Neuron (in vitro differentiated cells): ENCODE measurements around the gene ULK2.
A peak's percentile ranks its signal among the peaks of the same experiment; 100 is the strongest.
"Not testable (repeated sequence)": the region's sequence is repeated elsewhere in the genome, so short reads cannot be mapped to it uniquely, and the experiment has no call there.

Source experiments
- H2AFZ ChIP-seq: one replicate; pipeline ENCODE4 v1.6.1; 2013; ENCODE audit warnings: low read depth, mild to moderate bottlenecking, inconsistent platforms, low read length, moderate library complexity
- H3K27me3 ChIP-seq: one replicate; pipeline ENCODE4 v1.6.1; 2013; ENCODE audit warnings: low read length; ENCODE audit not compliant: insufficient read depth
- H3K36me3 ChIP-seq: one replicate; pipeline ENCODE4 v1.6.1; 2013; ENCODE audit warnings: low read length; ENCODE audit not compliant: insufficient read depth
- H3K4me1 ChIP-seq: one replicate; pipeline ENCODE4 v1.6.1; 2013; ENCODE audit warnings: low read length; ENCODE audit not compliant: insufficient read depth
- H3K4me3 ChIP-seq: 2 replicates; pipeline ENCODE4 v1.5.1; 2013; ENCODE audit warnings: mild to moderate bottlenecking, low read length, moderate library complexity
- H3K9me3 ChIP-seq: one replicate; pipeline ENCODE4 v1.6.1; 2013; ENCODE audit warnings: low read length

Gene ULK2

DNA sequence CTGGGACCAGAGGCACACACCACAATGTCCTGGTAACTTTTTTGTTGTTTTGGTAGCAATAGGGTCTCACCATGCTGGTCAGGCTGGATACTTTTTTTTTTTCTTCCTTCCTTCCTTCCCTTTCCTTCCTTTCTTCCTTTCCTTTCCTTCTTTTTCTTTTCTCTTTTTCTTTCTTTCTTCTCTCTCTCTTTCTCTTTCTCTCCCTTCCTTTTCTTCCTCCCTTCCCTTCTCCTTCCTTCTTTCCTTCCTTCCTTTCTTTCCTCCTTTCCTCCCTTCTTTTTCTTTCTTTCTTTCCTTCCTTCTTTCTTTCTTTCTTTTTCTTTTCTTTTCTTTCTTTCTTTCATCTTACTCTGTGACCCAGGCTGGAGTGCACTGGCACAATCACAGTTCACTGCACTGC is 18.4 kb upstream of the ULK2 start:
- H3K4me3 ChIP-seq: no peak overlapping the region
- no peaks in the 10 kb centered on the region for H3K9me3 ChIP-seq

DNA sequence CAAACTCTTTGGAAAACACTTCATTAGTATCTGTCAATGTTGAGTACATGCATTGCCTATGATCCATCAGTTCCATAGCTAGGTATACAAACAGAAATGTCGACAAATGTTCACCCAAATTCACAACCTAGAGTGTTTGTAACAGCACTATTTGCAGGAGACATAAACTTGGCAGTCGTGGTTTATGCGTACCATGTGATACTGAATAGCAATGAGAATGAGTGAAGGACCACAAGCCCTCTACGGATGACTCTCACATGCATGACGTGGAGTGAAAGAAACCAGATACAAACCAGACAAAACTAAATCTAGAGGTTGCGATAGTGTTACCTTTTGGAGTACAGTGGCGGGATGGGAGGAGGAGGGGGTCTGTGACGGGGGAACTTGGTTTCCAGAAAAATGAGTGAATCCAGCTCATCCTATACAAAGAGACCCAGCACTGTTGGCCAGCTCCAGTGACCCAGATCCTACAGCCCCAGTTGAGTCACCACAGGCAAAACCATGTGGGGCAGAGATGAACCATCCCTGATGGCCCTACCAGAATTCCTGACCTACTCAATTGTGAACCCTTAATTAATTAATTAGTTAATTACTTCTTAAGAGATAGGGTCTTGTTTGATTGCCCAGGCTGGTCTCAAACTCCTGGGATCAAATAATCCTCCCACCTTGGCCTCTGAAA is 15.9 kb upstream of the ULK2 start:
- Histone ChIP-seq H2AFZ (no peak overlapping the region), H3K36me3 (no peaks in the 10 kb centered on the region), H3K9me3 (no peaks in the 10 kb centered on the region), H3K27me3 (no peaks in the 10 kb centered on the region), H3K4me1 (no peaks in the 10 kb centered on the region), H3K4me3 (no peak overlapping the region)

More for the DNA sequence above, 18.4 kb upstream of the ULK2 start:
- no peak overlapping the region for H2AFZ ChIP-seq
- no peaks in the 10 kb centered on the region for H3K27me3 ChIP-seq
- H3K36me3 ChIP-seq: no peaks in the 10 kb centered on the region
- H3K4me1 ChIP-seq: no peaks in the 10 kb centered on the region

GRCh38 chr17:19880393-19880792 is 12.7 kb upstream of the ULK2 start:
- no peaks in the 10 kb centered on the region for H3K27me3 ChIP-seq
- no peak overlapping the region for H2AFZ ChIP-seq
- no peaks in the 10 kb centered on the region for H3K36me3 ChIP-seq
- H3K4me3 ChIP-seq: no peak overlapping the region
- H3K4me1 ChIP-seq: peaks cover 4% of the 10 kb centered on the region
- no peaks in the 10 kb centered on the region for H3K9me3 ChIP-seq

GRCh38 chr17:19877364-19877945 is 9.7 kb upstream of the ULK2 start:
- Histone ChIP-seq H3K4me3 (no peak overlapping the region), H2AFZ (no peak overlapping the region), H3K27me3 (no peaks in the 10 kb centered on the region), H3K9me3 (no peaks in the 10 kb centered on the region), H3K36me3 (no peaks in the 10 kb centered on the region), H3K4me1 (peaks cover 4% of the 10 kb centered on the region)

DNA sequence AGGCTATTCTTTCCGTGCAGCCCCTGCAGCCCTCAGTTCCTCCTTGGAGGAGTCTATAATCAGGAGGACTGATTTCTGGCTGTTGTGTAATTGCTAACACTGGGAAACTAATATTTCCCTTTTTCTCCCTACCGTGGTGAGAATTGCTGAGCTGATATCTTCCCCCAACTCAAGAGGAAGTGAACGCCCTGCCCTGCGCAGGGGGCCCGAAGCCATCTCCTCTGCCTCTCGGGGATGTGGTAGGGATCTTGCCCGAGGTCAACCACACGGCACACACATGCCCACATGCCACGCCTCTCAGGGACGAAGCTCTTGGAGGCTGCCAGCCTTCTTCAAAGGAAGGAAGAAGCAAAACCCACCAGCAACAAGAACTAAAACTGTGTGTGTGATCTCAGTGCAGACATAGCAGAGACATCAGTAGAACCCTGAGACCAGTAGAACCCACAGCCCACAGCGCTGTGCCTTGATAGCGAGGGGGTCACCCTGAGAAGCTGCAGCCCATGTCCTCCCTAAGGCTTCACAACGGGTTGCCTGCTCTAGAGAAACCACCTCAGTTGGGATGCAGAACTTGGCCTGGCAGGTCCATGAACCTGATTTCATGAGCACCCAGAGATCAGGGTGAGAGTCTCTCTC is 8.9 kb upstream of the ULK2 start:
- no peaks in the 10 kb centered on the region for H3K27me3 ChIP-seq
- H2AFZ ChIP-seq: no peak overlapping the region
- no peak overlapping the region for H3K4me3 ChIP-seq
- H3K36me3 ChIP-seq: no peaks in the 10 kb centered on the region
- no peaks in the 10 kb centered on the region for H3K9me3 ChIP-seq
- peaks cover 4% of the 10 kb centered on the region for H3K4me1 ChIP-seq

- H3K36me3 ChIP-seq: no peaks in the 10 kb centered on the region
- peaks cover 4% of the 10 kb centered on the region for H3K4me1 ChIP-seq
- no peaks in the 10 kb centered on the region for H3K9me3 ChIP-seq
- H3K27me3 ChIP-seq: no peaks in the 10 kb centered on the region
- no peak overlapping the region for H3K4me3 ChIP-seq
- H2AFZ ChIP-seq: no peak overlapping the region
These were observed 6.5 kb upstream of the ULK2 start for GRCh38 chr17:19874256-19874655.

GRCh38 chr17:19873346-19873745 is 5.6 kb upstream of the ULK2 start:
- H3K9me3 ChIP-seq: peaks cover 6% of the 10 kb centered on the region
- H3K4me3 ChIP-seq: no peak overlapping the region
- peaks cover 4% of the 10 kb centered on the region for H3K4me1 ChIP-seq
- H3K36me3 ChIP-seq: no peaks in the 10 kb centered on the region
- no peaks in the 10 kb centered on the region for H3K27me3 ChIP-seq
- H2AFZ ChIP-seq: no peak overlapping the region

DNA sequence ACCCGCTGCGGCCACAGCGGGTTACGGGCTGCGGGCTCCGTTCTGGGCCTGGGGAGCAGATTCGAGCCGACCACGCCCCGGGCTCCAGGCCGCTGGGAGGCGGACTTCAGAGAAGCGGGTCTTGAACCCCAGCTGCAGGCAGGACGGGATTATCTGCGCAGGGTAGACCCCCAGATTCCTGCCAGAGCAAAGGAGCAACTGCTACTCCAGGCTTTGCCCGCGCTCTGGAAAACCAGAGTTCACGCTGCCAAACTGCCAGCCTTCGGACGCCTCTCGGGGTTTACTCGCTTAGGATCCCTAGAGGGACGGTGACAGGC is 301 bp upstream of the ULK2 start:
- H3K4me1 ChIP-seq: peaks cover 3% of the 10 kb centered on the region

DNA sequence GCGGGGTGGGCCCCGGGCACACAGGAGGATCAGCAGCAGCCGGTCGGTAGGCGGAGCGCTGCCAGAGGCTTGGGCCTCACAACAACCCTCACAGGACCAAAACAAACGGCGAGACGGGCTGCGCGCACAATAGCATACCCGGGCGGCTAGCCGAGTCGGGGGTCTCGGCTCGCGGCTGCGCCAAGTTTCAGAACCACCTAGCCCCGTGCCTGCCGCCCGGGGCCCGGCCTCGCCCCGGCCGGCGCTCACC is 732 bp downstream of the ULK2 start:
- H3K36me3 ChIP-seq: no peaks in the 10 kb centered on the region
- peaks cover 8% of the 10 kb centered on the region for H3K9me3 ChIP-seq
- no peaks in the 10 kb centered on the region for H3K27me3 ChIP-seq
- H2AFZ ChIP-seq: peak overlapping the region; percentile 89
- H3K4me1 ChIP-seq: peaks cover 3% of the 10 kb centered on the region
- H3K4me3 ChIP-seq: peak overlapping the region; percentile 64

More for the DNA sequence above, 301 bp upstream of the ULK2 start:
- peak overlapping the region; percentile 89 for H2AFZ ChIP-seq
- H3K36me3 ChIP-seq: no peaks in the 10 kb centered on the region
- peak overlapping the region; percentile 64 for H3K4me3 ChIP-seq
- peaks cover 8% of the 10 kb centered on the region for H3K9me3 ChIP-seq
- H3K27me3 ChIP-seq: no peaks in the 10 kb centered on the region

DNA sequence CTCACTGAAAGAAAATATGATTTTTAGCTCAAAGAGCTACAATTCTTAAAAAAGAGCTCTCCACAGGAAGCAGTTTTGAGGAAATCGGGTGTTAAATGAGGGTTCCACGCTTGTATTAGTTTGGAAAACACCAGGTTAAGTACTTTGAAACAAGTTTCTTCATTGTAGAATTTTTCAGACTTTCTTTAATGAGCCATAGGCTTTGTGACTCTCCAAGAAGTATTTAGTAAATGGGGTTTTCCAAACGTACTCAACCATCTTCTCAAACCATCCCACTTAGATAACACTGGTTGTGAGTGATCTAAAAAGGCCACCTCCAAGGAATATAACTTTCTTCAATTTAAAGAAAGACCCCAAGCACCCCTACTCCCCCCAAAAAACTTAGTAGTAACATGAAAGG is 2.7 kb downstream of the ULK2 start:
- no peaks in the 10 kb centered on the region for H3K27me3 ChIP-seq
- H3K4me1 ChIP-seq: peaks cover 3% of the 10 kb centered on the region
- H3K36me3 ChIP-seq: no peaks in the 10 kb centered on the region
- peaks cover 8% of the 10 kb centered on the region for H3K9me3 ChIP-seq
- no peak overlapping the region for H3K4me3 ChIP-seq
- no peak overlapping the region for H2AFZ ChIP-seq

DNA sequence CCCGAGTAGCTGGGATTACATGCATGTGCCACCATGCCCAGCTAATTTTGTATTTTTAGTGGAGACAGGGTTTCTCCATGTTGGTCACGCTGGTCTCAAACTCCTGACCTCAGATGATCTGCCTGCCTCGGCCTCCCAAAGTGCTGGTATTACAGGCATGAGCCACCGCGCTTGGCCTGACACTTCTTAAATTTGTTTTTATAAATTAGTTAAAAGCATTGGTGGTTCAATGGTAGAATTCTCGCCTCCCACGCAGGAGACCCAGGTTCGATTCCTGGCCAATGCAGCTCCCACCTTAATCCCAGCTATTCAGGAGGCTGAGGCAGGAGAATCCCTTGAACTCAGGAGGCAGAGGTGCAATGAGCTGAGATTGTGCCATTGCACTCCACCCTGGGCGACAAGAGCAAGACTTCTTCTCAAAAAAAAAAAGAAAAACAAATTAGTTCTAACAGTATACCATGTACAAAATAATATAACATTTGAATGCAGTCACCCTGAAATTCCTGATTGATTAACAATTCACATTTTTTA is 7.0 kb downstream of the ULK2 start:
- not testable (repeated sequence) for H3K4me3 ChIP-seq, H3K36me3 ChIP-seq, H3K9me3 ChIP-seq, H2AFZ ChIP-seq, H3K27me3 ChIP-seq, H3K4me1 ChIP-seq

DNA sequence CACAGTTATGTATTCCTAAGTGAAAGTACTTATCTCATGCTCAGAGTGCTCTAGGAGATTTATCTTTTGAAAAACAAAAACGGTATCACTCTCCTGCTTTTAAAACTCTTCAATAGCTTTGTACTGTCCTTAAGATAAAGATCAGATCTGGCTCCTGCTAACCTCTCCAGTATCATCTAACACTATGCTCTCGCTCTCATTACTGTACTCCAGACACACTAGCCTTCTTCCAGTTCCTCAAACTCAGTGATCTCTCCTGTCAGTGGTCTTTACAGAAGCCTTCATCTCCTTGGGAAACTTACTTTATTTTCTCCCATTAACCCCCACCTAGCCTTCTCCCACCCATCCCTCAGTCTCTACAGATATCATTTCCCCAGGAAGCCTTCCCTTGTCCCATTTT is 10.1 kb downstream of the ULK2 start:
- Histone ChIP-seq H3K36me3 (no peaks in the 10 kb centered on the region), H3K9me3 (peaks cover 1% of the 10 kb centered on the region), H2AFZ (no peak overlapping the region), H3K4me3 (no peak overlapping the region), H3K4me1 (no peaks in the 10 kb centered on the region), H3K27me3 (no peaks in the 10 kb centered on the region)

- Histone ChIP-seq H3K27me3 (no peaks in the 10 kb centered on the region), H3K4me3 (no peak overlapping the region), H3K9me3 (no peaks in the 10 kb centered on the region), H3K4me1 (no peaks in the 10 kb centered on the region), H3K36me3 (peaks cover 10% of the 10 kb centered on the region), H2AFZ (no peak overlapping the region)
These were observed 33.8 kb downstream of the ULK2 start for GRCh38 chr17:19833914-19834313.

DNA sequence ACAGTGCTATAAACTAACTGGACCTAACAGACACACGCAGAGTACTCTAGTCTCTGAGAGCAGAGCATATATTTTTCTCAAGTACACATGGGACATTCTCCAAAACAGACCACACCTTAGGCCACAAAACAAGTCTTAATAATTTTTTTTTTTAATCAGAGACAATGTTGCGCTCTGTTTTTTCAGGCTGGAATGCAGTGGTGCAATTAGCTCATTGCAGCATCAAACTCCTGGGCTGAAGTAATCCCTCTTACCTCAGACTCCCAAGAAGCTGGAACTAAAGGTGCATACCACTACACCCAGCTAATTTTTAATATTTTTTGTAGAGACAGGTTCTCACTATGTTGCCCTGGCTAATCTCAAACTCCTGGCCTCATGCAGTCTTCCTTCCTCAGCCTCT is 37.7 kb downstream of the ULK2 start:
- H3K9me3 ChIP-seq: no peaks in the 10 kb centered on the region
- no peak overlapping the region for H3K4me3 ChIP-seq
- no peak overlapping the region for H2AFZ ChIP-seq
- no peaks in the 10 kb centered on the region for H3K4me1 ChIP-seq
- peaks cover 10% of the 10 kb centered on the region for H3K36me3 ChIP-seq
- H3K27me3 ChIP-seq: no peaks in the 10 kb centered on the region
